Measurements from ENCODE around the gene SPATA3.

DNA sequence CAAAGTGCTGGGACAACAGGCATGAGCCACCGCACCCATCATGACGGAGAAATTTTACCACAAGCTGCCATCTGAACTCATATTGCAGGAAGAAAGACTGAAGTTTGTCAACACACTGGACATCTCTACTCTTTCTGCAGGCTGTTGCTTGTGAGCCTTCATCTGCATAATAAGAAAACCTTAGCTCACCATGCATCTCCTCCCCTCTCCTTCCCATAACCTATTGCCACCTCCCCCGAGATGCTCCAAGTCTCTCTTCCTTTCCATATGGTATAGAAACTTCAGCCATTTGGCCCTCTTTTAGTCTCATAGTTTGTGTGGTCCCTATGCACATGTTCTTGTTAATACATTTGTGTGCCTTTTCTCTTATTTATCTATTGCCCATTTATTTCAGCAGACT is 22.3 kb downstream of the SPATA3 start:
- TF ChIP-seq, protein P1, sequence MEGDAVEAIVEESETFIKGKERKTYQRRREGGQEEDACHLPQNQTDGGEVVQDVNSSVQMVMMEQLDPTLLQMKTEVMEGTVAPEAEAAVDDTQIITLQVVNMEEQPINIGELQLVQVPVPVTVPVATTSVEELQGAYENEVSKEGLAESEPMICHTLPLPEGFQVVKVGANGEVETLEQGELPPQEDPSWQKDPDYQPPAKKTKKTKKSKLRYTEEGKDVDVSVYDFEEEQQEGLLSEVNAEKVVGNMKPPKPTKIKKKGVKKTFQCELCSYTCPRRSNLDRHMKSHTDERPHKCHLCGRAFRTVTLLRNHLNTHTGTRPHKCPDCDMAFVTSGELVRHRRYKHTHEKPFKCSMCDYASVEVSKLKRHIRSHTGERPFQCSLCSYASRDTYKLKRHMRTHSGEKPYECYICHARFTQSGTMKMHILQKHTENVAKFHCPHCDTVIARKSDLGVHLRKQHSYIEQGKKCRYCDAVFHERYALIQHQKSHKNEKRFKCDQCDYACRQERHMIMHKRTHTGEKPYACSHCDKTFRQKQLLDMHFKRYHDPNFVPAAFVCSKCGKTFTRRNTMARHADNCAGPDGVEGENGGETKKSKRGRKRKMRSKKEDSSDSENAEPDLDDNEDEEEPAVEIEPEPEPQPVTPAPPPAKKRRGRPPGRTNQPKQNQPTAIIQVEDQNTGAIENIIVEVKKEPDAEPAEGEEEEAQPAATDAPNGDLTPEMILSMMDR (conservative IDR thresholded peaks at IDR 0.05; ENCODE audit: low read depth, low read length) = no peak
- TF ChIP-seq EZH2phosphoT487 (IDR thresholded peaks at IDR 0.05; ENCODE audit: borderline replicate concordance, low read length) = no peak
- no peak for TF ChIP-seq EZH2 (IDR thresholded peaks at IDR 0.05; ENCODE audit: low read length, unreplicated experiment)

Measured in PC-3 (cell line).